Left lobe of liver (tissue), 2 donors: ENCODE measurements around the gene PLK3. TPM values are rescaled to one million over a fixed set of nuclear protein-coding genes. Genes with fewer than 3 reads are reported as not detected.
A peak's percentile ranks its signal among the peaks of the same experiment; 100 is the strongest.
"Not testable (repeated sequence)": the region's sequence is repeated elsewhere in the genome, so short reads cannot be mapped to it uniquely, and the experiment has no call there.

Source experiments
- ATAC-seq: fragments of 200-7000 bp; cut with Tn5 transposase; one replicate; pipeline ENCODE4 v1.9.1; 2020; ENCODE audit warnings: mild to moderate bottlenecking, moderate library complexity
- DNase-seq: peaks from one replicate; pipeline ENCODE4 v3.0.0-alpha.2; 2020; ENCODE audit warnings: low spot score
- total RNA-seq: library from RNA; stranded (reverse); gene quantifications from one replicate; pipeline ENCODE4 v1.2.1, GENCODE V29; 2021
- donor health status: DM: no; HTN: no; CAD: no; lungs with moderate emphysema.
- donor health status: DM: no; HTN: yes; CAD: no.

Gene PLK3
- 2.3 TPM for total RNA-seq

DNA sequence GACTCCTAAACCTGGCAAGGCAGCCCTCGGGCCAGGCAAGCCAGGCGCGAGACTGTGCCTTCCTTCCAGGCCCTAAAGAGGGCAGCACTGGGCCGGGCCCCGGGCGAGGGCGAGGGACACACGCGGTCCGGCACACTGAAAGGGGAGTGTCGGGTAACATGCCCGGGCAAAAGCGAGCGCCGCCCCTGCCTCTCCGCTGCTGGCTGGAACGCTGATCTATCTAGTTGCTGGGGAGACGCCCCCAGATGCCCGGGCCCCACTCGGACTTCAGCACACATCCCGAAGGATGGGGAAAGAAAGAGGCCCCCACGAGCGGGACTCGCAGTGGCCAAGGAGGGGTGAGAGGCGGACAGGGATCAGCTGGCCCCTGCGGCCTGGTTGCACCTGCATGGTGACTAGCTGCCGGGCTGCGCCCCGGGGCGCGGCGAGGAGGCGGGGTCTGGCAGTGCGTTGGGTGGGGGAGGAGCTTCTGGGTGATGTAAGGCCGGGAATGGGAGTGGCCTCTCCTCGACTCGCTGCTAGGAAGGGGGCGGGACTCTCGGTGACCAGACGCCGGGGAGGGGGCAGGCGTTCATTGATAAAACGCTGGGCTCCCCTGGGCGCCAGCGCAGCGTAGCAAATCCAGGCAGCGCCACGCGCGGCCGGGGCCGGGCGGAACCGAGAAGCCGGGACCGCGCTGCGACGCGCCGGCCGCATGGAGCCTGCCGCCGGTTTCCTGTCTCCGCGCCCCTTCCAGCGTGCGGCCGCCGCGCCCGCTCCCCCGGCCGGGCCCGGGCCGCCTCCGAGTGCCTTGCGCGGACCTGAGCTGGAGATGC, at the start of gene PLK3:
PLK3 (plus strand) TSS at position 608 of the 815 bp plus-strand sequence; CDS start at position 695, 87 bp downstream.
- ATAC-seq: peak; percentile 94
- DNase-seq: peak; percentile 98

DNA sequence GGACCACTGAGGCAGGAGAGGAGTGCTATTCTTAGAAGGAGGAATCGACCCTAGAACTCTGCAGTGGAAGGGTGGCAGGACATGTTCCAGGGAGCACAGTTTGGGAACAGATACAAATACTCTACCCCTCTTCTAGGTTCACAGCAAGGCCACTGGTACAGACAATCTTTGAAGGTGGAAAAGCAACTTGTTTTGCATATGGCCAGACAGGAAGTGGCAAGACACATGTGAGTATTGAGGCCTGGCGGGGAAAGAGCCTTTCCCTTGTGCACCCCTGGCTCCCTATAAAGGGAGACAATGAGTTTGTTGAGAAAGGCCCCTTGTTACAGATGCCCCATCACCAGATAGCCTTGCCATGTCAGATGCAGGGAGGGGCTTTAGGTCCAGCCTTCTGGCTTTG, 42.8 kb upstream of the PLK3 start:
- ATAC-seq (no peak), DNase-seq (no peak)

GRCh38 chr1:44759077-44759476, 41.1 kb upstream of the PLK3 start:
- DNase-seq (no peak), ATAC-seq (no peak)

- ATAC-seq: no peak
- DNase-seq: no peak
Observed at GRCh38 chr1:44760876-44761275, 39.3 kb upstream of the PLK3 start.

DNA sequence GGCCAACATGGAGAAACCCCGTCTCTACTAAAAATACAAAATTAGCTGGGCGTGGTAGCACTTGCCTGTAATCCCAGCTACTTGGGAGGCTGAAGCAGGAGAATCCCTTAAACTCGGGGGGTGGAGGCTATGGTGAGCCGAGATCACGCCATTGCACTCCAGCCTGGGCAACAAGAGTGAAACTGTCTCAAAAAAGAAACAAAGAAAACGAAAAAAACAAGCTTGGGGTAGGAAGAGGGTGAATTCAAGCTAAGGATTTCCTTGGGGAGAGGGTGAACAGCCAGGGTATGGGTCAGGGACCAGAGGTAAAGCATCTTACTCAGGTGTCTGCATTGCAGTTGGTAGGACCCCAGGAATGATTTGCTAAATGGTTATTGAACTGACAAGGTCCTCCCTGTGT, 33.8 kb upstream of the PLK3 start:
- DNase-seq, ATAC-seq: not testable (repeated sequence)

DNA sequence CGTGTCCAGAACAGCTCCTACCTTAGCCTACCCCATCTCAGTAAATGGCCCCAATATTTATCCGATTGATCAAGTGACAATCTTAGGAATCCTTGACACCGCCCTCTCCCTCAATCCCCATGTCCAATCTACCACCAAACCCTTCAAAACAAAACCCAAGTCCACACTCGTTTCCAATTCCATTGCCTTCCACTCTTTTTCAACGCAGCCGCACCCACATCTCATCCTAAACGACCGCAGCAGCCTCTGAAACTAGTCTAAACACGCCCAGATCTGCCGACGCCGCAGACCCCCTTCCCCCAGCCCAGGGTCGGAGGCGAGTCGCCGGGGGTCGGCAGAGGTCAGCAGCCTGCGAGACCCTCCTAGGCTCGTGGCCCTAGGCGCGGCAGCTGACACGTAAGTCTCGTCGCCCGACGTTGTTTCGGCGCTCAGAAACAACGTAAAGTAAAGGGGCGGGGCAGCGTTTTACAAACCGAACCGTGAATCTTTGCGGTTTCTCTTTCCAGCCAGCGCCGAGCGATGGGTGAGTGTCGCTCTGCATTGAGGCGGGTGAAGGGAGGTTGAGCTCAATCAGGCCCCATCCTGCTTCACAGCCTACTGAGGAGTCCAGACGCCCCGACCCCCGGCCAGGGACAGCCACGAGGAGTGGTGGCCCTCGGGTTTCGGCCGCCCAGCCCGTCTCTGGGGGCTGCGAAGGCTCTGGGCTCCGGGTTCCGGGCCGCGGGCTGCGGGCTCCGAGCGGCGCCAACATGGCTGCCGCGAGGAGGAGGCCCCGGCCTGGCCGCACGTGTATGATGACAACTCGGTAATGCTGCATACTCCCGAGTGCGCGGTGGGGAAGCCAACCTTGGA, 24.9 kb upstream of the PLK3 start, which contains the start of gene RPS8:
RPS8 (plus strand) TSS at position 463 of the 852 bp plus-strand sequence; CDS start at position 520, 57 bp downstream.
- ATAC-seq (peak; percentile 96), DNase-seq (peak; percentile 93)

- DNase-seq: no peak
- no peak for ATAC-seq
Observed at GRCh38 chr1:44775930-44776729, 24.0 kb upstream of the PLK3 start.

DNA sequence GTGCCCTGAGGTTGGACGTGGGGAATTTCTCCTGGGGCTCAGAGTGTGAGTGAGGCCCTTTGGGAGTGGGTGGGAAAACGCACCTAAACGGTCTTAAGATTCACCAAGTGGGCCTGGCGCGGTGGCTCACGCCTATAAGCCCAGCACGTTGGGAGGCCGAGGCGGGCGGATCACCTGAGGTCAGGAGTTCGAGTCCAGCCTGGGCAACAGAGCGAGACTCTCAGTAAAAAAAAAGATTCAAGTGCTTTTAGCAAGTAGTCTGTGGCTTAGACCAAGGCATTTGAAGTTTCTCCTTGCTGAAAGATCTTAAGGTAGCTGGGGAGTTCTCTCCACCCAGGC, 23.5 kb upstream of the PLK3 start:
- no peak for DNase-seq

DNA sequence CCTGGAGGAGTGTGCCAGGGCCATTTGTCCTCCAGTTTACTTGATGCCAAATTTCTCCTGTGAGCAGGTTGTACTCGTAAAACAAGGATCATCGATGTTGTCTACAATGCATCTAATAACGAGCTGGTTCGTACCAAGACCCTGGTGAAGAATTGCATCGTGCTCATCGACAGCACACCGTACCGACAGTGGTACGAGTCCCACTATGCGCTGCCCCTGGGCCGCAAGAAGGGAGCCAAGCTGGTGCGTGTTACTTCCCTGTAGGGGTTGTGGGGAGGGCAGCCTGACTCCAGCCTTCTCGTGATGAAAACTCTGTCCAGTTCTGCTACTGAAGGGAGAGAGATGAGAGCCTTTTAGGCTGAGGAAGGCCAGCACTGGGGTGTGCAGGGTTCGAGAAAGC, 22.6 kb upstream of the PLK3 start:
- no peak for ATAC-seq
- DNase-seq: no peak

More for the DNA sequence above, 23.5 kb upstream of the PLK3 start:
- ATAC-seq: no peak

GRCh38 chr1:44777969-44778635, 22.1 kb upstream of the PLK3 start:
- no peak for DNase-seq
- ATAC-seq: no peak

- DNase-seq (no peak), ATAC-seq (no peak)
Observed at GRCh38 chr1:44778705-44779576, 21.2 kb upstream of the PLK3 start.

DNA sequence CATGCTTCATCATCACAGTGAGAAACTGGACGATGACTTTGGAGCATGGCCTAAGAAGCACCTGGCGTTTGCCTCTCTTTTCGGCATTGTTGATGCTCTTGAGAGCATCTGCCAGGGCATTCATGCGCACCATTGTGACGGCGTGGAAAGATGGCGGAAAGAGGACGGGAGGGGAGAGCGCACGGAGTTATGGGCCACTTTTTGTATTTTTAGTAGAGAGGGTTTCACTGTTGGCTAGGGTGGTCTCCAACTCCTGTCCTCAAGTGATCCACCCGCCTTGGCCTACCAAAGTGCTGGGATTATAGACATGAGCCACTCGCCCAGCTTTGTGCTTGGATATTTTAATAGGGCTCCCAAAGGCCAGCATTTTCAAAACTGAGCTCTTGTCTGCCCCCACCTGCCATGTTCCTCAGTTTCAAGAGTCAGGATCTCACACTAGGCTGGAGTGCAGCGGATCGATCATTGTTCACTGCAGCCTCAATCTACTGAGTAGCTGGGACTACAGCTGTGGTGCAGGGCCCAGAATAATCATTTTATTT, 19.5 kb upstream of the PLK3 start:
- no peak for ATAC-seq
- DNase-seq: no peak

- ATAC-seq (peak; percentile 8), DNase-seq (no peak)
Observed at GRCh38 chr1:44783697-44784093, 16.5 kb upstream of the PLK3 start.

DNA sequence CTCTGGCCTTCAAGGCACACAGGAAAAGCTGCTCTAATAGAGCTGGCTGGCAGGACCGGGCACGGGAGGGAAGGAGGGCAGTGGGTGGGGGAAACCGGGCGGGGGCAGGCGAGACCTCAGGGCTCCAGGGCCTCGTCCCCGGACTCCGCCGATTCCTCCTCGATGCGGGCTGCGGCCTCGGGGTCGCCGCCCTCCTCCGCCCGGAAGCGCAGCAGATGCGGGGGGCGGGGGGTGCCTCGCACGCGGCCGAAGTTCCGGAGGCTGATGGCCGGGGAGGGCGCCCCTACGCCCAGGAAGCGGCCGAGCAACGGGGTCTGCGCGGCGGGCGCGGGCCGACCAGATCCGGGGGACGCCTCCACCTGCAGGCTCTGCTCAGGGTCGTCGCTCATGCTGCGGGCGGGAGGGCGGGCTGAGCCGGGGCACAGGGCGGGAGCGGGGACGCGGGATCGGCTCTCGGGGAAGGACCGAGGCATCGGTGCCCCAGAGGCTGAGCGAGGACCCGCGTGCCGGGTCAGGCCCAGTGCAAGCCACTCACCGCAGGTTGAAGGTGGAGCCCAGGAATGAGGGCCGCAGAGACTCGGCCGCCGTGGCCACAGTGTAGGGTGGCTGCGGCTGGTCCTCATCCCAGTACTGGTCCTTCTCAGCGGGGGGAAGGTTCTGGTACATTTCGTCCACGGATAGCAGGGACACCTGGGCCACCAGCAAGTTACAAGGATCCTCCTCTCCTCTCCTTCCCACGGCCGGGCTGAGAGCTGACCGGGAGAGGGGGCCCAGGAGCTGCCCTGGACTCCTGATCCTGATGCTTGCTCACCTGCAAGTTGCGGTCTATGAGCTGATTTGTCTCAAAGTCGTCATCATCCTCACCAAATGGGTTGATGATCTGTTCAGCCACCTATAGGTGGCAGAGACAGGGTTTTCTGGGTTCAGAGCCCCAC, 15.8 kb upstream of the PLK3 start:
- peak; percentile 23 for ATAC-seq

GRCh38 chr1:44785029-44785380, 15.2 kb upstream of the PLK3 start:
- DNase-seq (no peak), ATAC-seq (no peak)

More for the DNA sequence above, 15.8 kb upstream of the PLK3 start:
- DNase-seq: no peak

- DNase-seq: no peak
- ATAC-seq: no peak
Observed at GRCh38 chr1:44785501-44786137, 14.6 kb upstream of the PLK3 start.

- ATAC-seq: peak; percentile 81
- no peak for DNase-seq
Observed at GRCh38 chr1:44786138-44786840, 13.9 kb upstream of the PLK3 start.
